Measurements from ENCODE around the gene TPST2.
A peak's percentile ranks its signal among the peaks of the same experiment; 100 is the strongest.

Gene TPST2

DNA sequence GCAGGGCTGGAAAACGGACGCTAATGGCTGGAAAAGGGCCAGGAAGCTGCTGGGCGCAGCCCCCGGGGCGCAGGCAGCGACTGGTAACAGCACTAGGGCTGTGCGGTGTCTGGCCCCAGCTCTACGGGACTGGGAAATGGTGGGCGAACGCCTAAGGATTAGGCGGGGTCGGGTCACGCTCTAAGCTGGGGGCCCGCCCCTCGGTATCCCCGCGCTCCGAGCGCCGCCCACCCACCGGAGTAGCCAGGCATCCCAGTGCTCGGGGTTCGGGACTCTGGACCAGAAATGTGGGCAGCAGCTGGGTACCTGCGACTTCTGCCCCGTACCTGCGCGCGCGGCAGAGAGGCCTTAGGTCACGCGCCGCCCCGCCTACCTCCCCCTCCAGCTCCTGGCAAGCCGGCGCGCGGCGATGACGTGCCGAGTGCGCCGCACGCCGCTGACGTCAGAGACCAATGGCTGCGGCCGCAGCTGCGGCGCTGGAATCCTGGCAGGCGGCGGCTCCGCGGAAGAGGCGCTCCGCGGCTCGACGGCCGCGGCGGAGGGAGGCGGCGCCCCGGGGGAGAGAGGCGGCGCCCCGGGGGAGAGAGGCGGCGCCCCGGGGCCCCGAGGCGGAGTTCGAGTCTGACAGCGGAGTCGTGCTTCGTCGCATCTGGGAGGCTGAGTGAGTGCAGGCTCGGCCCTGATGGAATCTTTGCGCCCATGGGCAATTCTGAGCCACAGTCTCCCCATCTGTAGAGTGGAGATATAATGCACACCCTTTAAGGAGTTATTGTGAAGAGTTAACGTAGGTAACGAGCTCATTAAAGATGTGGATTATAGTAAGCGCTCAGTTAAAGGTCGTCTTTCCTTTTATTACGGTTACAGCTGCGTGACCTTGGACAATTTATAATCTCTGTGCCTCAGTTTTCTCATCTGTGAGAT is 106.2 kb downstream of the TPST2 start, which contains the start of the genes HPS4 and SRRD:
HPS4 (minus strand) TSS at position 345 of the 921 bp plus-strand sequence. CDS start 2,021 bp downstream, outside the sequence.
SRRD (plus strand) TSS at position 439 of the 921 bp plus-strand sequence; CDS start at position 453, 14 bp downstream.
- DNase-seq (ENCODE audit: extremely low spot score) = peak; percentile 99
- CTCF ChIA-PET = interaction anchor here (1.2 kb wide), 1 partner anchor 182 kb away, joined by 4 read pairs; no protein-coding TSS in a partner anchor
- POLR2A ChIA-PET = interaction anchor here (0.9 to 2.3 kb wide), 20 partner anchors 8 to 191 kb away, joined by 3 to 14 read pairs (median 4); partner anchors contain the start of gene TFIP11
- TF ChIP-seq L3MBTL2 (conservative IDR thresholded peaks at IDR 0.05) (no peak), ARNT (IDR thresholded peaks at IDR 0.05) (peak; percentile 22; the same call in 1 of the 2 replicates), FOXA1 (IDR thresholded peaks at IDR 0.05) (no peak), TARDBP (IDR thresholded peaks at IDR 0.05) (no peak), ELF4 (IDR thresholded peaks at IDR 0.05) (peak; percentile 7; the same call in 1 of the 2 replicates), SUZ12 (IDR thresholded peaks at IDR 0.05) (no peak), SP1 (IDR thresholded peaks at IDR 0.05) (no peak), FOXK2 (IDR thresholded peaks at IDR 0.05) (no peak), FOXM1 (IDR thresholded peaks at IDR 0.05; ENCODE audit: borderline replicate concordance) (peak; percentile 31; the same call in 1 of the 2 replicates), LEF1 (IDR thresholded peaks at IDR 0.05; ENCODE audit: borderline replicate concordance) (no peak; the same call in 1 of the 2 replicates)
- TF ChIP-seq, protein P1, sequence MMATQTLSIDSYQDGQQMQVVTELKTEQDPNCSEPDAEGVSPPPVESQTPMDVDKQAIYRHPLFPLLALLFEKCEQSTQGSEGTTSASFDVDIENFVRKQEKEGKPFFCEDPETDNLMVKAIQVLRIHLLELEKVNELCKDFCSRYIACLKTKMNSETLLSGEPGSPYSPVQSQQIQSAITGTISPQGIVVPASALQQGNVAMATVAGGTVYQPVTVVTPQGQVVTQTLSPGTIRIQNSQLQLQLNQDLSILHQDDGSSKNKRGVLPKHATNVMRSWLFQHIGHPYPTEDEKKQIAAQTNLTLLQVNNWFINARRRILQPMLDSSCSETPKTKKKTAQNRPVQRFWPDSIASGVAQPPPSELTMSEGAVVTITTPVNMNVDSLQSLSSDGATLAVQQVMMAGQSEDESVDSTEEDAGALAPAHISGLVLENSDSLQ (IDR thresholded peaks at IDR 0.05) = no peak

DNA sequence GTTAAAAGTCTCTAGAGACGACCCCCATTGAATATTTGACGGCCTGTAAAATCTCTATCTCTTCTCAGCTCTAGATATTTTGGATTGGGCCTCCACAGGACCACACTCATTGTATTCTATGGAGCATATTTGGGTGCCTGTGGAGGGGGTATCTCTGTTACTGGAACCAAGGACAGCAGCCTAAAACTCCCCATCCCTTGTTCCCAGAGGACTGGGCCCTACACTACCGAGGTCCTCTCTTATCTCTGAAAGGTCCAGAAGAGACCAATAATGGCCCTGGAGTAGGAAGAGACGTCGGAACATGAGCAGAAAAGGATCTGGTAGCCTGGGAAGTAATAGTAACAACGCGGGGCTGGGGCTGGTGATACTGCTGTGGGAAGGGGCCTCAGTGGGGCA is 106.9 kb downstream of the TPST2 start:
- no peak for DNase-seq (ENCODE audit: extremely low spot score)
- CTCF ChIA-PET = interaction anchor here (1.2 kb wide), 1 partner anchor 183 kb away, joined by 4 read pairs; no protein-coding TSS in a partner anchor
- TF ChIP-seq NFRKB (IDR thresholded peaks at IDR 0.05) = no peak
- TF ChIP-seq, protein P1 (IDR thresholded peaks at IDR 0.05) = no peak
- TF ChIP-seq ARNT (IDR thresholded peaks at IDR 0.05) = no peak
- no peak for TF ChIP-seq ELF4 (IDR thresholded peaks at IDR 0.05)
- no peak for TF ChIP-seq TARDBP (IDR thresholded peaks at IDR 0.05)
- no peak for TF ChIP-seq SP1 (IDR thresholded peaks at IDR 0.05)
- no peak for TF ChIP-seq L3MBTL2 (conservative IDR thresholded peaks at IDR 0.05)
- TF ChIP-seq ZNF384 (IDR thresholded peaks at IDR 0.05) = no peak
- TF ChIP-seq HDGF (IDR thresholded peaks at IDR 0.05; ENCODE audit: borderline replicate concordance) = no peak
- POLR2A ChIA-PET = interaction anchor here (0.9 to 2.3 kb wide), 19 partner anchors 9 to 192 kb away, joined by 3 to 14 read pairs (median 4); partner anchors contain the start of gene TFIP11

DNA sequence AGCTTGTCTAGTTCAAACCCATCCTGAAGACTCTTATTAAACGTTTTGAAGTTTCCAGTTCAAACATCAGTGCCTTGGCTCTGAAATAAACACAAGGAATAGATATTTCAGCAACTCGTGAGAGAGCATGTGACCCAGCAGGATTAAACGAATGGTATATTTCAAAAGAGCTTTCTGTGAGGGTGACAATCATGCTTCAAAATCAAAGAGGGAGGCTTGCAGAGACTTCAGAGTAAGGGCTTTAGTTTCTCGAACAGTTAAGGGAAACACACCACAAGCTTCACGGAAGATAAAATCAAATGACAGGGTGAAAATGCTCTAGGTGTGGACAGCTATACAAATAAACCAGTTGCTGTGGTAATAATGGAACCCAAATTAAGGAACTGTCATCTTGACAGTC is 107.8 kb downstream of the TPST2 start:
- ChIA-PET CTCF (no interaction called here), POLR2A (interaction anchor here (0.7 to 2.0 kb wide), 3 partner anchors 10 to 106 kb away, joined by 3 to 12 read pairs (median 4); no protein-coding TSS in a partner anchor)
- DNase-seq (ENCODE audit: extremely low spot score) = no peak
- no peak for TF ChIP-seq HDGF (IDR thresholded peaks at IDR 0.05; ENCODE audit: borderline replicate concordance)
- no peak for TF ChIP-seq LEF1 (IDR thresholded peaks at IDR 0.05; ENCODE audit: borderline replicate concordance)
- no peak for TF ChIP-seq NFRKB (IDR thresholded peaks at IDR 0.05)
- no peak for TF ChIP-seq TARDBP (IDR thresholded peaks at IDR 0.05)

DNA sequence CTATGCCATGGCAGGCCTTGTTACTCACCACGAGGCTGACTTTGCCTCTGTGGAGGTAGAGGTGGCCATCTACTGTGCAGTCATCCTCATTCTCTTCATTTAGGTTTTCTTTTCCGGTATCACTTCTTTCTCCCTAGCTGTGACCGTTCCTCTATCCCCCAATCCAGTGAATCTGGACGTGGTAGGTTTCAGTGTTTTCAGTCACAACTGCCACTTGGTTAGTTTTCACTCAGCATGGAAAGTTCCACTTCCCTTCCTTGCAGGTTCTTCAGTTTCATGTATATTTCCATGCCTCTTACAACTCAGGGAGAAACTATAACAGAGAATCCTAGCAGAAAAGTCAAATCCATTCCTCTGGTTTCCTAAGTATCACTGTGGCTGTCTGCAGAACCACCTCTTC is 108.2 kb downstream of the TPST2 start:
- TF ChIP-seq SUZ12 (IDR thresholded peaks at IDR 0.05) (no peak), L3MBTL2 (conservative IDR thresholded peaks at IDR 0.05) (no peak), TARDBP (IDR thresholded peaks at IDR 0.05) (no peak), CTBP1 (IDR thresholded peaks at IDR 0.05; ENCODE audit: borderline replicate concordance) (no peak), BHLHE40 (IDR thresholded peaks at IDR 0.05; ENCODE audit: borderline replicate concordance) (no peak), SP1 (IDR thresholded peaks at IDR 0.05) (no peak), ZNF384 (IDR thresholded peaks at IDR 0.05) (no peak), ELF4 (IDR thresholded peaks at IDR 0.05) (no peak), FOXA1 (IDR thresholded peaks at IDR 0.05) (no peak), FOXM1 (IDR thresholded peaks at IDR 0.05; ENCODE audit: borderline replicate concordance) (no peak), FOXK2 (IDR thresholded peaks at IDR 0.05) (no peak), NFRKB (IDR thresholded peaks at IDR 0.05) (no peak), HDGF (IDR thresholded peaks at IDR 0.05; ENCODE audit: borderline replicate concordance) (no peak), LEF1 (IDR thresholded peaks at IDR 0.05; ENCODE audit: borderline replicate concordance) (no peak), ARNT (IDR thresholded peaks at IDR 0.05) (no peak)
- TF ChIP-seq, protein P1 (IDR thresholded peaks at IDR 0.05) = no peak
- CTCF ChIA-PET = no interaction called here
- POLR2A ChIA-PET = interaction anchor here (1.2 kb wide), 1 partner anchor 77 kb away, joined by 3 read pairs; no protein-coding TSS in a partner anchor
- DNase-seq (ENCODE audit: extremely low spot score) = no peak

DNA sequence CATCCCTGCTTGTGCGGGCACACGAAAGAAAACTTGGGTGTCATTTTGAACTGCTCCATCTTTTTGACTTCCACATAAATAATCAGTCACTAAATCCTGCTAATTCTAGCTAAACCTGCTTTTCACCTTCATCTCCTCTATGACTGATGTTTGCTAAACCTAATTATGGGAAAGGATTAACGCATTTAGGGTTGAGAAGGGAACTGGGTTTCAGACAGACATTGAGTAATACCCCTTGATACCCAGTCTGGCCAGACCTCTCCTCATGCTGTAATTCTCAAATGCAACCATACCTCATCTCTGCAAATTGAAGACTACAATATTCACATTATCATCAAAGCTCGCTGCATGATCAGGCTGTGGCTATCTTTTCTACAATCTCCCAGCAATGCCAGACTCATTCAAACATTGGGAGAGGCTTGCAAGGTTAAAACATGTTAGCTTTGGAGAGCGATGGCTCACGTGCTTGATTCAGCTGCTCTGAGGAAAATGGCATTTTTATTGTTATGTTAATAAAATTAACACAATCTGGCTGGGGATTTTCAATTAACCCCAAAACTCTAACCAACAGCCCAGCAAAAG is 108.7 kb downstream of the TPST2 start:
- TF ChIP-seq ZNF384 (IDR thresholded peaks at IDR 0.05) = no peak
- TF ChIP-seq ARNT (IDR thresholded peaks at IDR 0.05) = no peak
- TF ChIP-seq, protein P1 (IDR thresholded peaks at IDR 0.05) = no peak
- TF ChIP-seq L3MBTL2 (conservative IDR thresholded peaks at IDR 0.05) = no peak
- ChIA-PET CTCF (interaction anchor here (0.9 kb wide), 1 partner anchor 10 kb away, joined by 3 read pairs; no protein-coding TSS in a partner anchor), POLR2A (interaction anchor here (1.2 kb wide), 1 partner anchor 76 kb away, joined by 3 read pairs; no protein-coding TSS in a partner anchor)
- no peak for DNase-seq (ENCODE audit: extremely low spot score)
